Right ventricle myocardium superior (tissue), 1 donor: ENCODE data around the gene KRTAP12-4. TPM values are rescaled to one million over a fixed set of nuclear protein-coding genes. Genes with fewer than 3 reads are reported as not detected.
A peak's percentile ranks its signal among the peaks of the same experiment; 100 is the strongest.
"Not testable (repeated sequence)": the region's sequence is repeated elsewhere in the genome, so short reads cannot be mapped to it uniquely, and the experiment has no call there.

Experiments used
- ATAC-seq: fragments of 200-7000 bp; cut with Tn5 transposase; one replicate; pipeline ENCODE4 v1.9.1; 2020; ENCODE audit warnings: mild to moderate bottlenecking; ENCODE audit not compliant: poor library complexity
- DNase-seq: peaks from one replicate; pipeline ENCODE4 v3.0.0-alpha.2; 2020
- intact Hi-C: fragments of 100-400 bp; cut with DNase I; formaldehyde crosslinking; loops from one replicate; pipeline ENCODE4 v1.11.2; 2022
- total RNA-seq: library from RNA; stranded (reverse); fragmentation: NEBNext Ultra II Directional; extraction: Animal tissue kit (Norgen Biotek cat#: 25700); gene quantifications from one replicate; pipeline ENCODE4 v1.2.1, GENCODE V29; 2021
- donor health status: DM: no; HTN: yes; CAD: no; lungs with severe emphysema.

The KRTAP12-4 gene
- total RNA-seq, 1 donor from 2014 or later: not detected

GRCh38 chr21:44640761-44641160, 13.7 kb downstream of the KRTAP12-4 start:
- no peak for DNase-seq
- no peak for ATAC-seq
- intact Hi-C loops: no loop called here

DNA sequence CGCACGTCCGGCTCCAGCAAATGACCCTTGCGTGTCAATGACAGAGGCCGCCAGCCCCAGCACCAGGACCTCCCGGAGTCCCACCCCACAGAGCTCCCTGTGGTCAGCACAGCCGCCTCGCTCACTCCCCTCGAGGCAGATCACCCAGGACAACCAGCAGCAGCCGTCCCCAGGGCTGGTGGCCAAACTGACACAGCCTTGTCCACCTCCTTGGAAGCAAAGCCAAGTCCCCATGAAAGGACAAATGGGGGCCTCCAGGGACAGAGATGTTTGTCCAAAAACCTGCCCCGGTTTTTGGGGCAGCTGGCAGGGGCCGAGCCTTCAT, 15.2 kb downstream of the KRTAP12-4 start:
- ATAC-seq: no peak
- intact Hi-C loops: no loop called here
- no peak for DNase-seq

GRCh38 chr21:44638506-44639330, 15.7 kb downstream of the KRTAP12-4 start:
- ATAC-seq, intact Hi-C loops: not testable (repeated sequence)

DNA sequence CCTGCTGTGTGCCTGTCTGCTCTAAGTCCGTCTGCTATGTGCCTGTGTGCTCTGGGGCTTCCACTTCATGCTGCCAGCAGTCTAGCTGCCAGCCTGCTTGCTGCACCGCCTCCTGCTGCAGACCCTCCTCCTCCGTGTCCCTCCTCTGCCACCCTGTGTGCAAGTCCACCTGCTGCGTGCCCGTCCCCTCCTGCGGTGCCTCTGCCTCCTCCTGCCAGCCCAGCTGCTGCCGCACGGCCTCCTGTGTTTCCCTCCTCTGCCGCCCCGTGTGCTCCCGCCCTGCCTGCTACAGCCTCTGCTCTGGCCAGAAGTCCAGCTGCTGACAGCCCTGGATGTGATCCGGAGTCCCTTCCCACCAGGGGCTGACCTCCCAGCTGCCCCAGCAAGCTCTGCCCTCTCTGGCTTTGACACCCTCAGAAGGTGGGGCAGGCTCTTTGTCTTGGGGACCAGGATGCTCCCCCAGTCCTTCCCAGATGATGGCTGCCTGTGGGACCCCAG, 16.6 kb downstream of the KRTAP12-4 start:
- intact Hi-C loops, ATAC-seq, DNase-seq: not testable (repeated sequence)

More at GRCh38 chr21:44638506-44639330, 15.7 kb downstream of the KRTAP12-4 start:
- not testable (repeated sequence) for DNase-seq

- ATAC-seq (no peak), DNase-seq (no peak)
- intact Hi-C loops: no loop called here
These were observed 17.2 kb downstream of the KRTAP12-4 start, which contains the start of gene KRTAP10-10 for GRCh38 chr21:44637018-44637850. KRTAP10-10 (plus strand) TSS chr21:44637356; CDS start chr21:44637418, 62 bp downstream.

GRCh38 chr21:44636209-44637017, 18.0 kb downstream of the KRTAP12-4 start:
- DNase-seq: no peak
- ATAC-seq: no peak
- intact Hi-C loops: no loop called here

DNA sequence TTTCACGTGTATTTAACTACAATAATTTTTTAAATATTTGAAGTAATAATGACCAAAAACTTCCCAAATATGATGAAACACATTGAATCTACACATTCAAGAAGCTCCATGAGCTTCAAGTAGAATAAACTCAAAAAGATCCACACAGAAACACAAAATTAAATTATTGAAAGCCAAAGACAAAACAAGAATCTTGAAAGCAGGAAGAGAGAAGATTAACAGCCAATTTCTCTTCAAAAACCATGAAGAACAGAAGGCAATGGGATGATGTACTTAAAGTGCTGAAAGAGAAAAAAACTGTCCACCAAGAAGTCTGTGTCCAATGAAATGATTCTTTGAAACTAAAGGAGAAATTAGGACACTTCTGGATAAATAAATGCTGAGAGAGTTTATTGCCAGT, 22.4 kb downstream of the KRTAP12-4 start:
- no peak for DNase-seq
- ATAC-seq: no peak
- intact Hi-C loops: no loop called here

DNA sequence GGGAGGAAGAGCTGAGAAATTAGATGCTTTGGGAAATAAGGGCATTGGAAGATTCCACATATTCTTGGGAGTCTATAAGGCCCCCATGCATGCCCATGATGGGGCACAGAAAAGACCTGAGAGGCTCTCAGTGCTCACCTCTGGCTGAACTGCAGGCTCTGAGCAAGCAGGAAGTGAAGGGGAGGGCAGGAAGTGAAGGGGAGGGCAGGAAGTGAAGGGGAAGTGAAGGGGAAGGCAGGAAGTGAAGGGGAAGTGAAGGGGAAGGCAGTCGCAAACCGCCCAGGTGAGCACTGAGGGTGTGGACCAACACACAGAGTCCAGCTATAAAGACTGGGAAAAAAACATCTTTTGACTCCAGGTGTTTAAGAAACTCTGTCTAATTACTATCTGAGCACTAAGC, 24.0 kb downstream of the KRTAP12-4 start:
- ATAC-seq (no peak), DNase-seq (no peak)
- intact Hi-C loops: no loop called here

GRCh38 chr21:44628707-44629391, 25.6 kb downstream of the KRTAP12-4 start:
- intact Hi-C loops: no loop called here
- ATAC-seq: peak; percentile 39
- DNase-seq: no peak

DNA sequence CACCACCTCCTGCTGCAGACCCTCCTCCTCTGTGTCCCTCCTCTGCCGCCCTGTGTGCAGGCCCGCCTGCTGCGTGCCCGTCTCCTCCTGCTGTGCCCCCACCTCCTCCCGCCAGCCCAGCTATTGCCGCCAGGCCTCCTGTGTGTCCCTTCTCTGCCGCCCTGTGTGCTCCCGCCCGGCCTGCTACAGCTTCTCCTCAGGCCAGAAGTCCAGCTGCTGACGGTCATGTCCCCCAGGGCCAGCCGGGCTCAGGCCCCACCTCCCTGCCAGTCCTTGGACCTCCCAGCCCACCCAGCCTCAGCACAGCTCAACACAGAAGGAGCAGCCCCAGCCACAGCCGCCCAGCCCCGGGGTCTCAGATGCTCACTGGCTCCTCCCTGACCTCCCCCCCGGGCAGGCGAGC, 26.6 kb downstream of the KRTAP12-4 start:
- intact Hi-C loops, DNase-seq, ATAC-seq: not testable (repeated sequence)

DNA sequence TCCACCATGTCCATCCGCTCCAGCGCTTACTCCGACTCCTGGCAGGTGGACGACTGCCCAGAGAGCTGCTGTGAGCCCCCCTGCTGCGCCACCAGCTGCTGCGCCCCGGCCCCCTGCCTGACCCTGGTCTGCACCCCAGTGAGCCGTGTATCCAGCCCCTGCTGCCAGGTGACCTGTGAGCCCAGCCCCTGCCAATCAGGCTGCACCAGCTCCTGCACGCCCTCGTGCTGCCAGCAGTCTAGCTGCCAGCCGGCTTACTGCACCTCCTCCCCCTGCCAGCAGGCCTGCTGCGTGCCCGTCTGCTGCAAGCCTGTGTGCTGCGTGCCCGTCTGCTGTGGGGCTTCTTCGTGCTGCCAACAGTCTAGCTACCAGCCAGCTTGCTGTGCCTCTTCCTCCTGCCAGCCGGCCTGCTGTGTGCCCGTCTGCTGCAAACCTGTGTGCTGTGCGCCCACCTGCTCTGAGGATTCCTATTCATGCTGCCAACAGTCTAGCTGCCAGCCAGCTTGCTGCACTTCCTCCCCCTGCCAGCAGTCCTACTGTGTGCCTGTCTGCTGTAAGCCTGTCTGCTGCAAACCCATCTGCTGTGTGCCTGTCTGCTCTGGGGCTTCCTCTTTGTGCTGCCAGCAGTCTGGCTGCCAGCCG, 27.2 kb downstream of the KRTAP12-4 start:
- DNase-seq, intact Hi-C loops, ATAC-seq: not testable (repeated sequence)

- DNase-seq (no peak), ATAC-seq (no peak)
- intact Hi-C loops: no loop called here
These were observed 27.8 kb downstream of the KRTAP12-4 start, which contains the start of gene KRTAP10-9 for GRCh38 chr21:44626673-44627143. KRTAP10-9 (plus strand) TSS chr21:44627093; CDS start chr21:44627172, 79 bp downstream.

- intact Hi-C loops: no loop called here
- DNase-seq: no peak
- ATAC-seq: no peak
These were observed 28.2 kb downstream of the KRTAP12-4 start for GRCh38 chr21:44626262-44626661.

GRCh38 chr21:44625756-44626155, 28.7 kb downstream of the KRTAP12-4 start:
- intact Hi-C loops: no loop called here
- no peak for DNase-seq
- peak; percentile 41 for ATAC-seq

- intact Hi-C loops: no loop called here
- DNase-seq (no peak), ATAC-seq (no peak)
These were observed 30.9 kb downstream of the KRTAP12-4 start for GRCh38 chr21:44623575-44623974.

GRCh38 chr21:44619886-44620285, 34.6 kb downstream of the KRTAP12-4 start:
- DNase-seq: no peak
- no peak for ATAC-seq
- intact Hi-C loops: no loop called here

- ATAC-seq: no peak
- DNase-seq: no peak
- intact Hi-C loops: no loop called here
These were observed 35.5 kb downstream of the KRTAP12-4 start for GRCh38 chr21:44618909-44619308.
